Choroid plexus epithelial cell (primary cell): ENCODE data around the gene GPR78.

Source experiments
- DNase-seq: peaks from one replicate; pipeline ENCODE4 v3.0.0-alpha.2; 2010; ENCODE audit warnings: low read depth
- H3K4me3 ChIP-seq: 2 replicates; pipeline ENCODE4 v1.5.1; 2011; ENCODE audit warnings: low read depth, mild to moderate bottlenecking, control low read depth, low read length, moderate library complexity
- TF ChIP-seq, protein P1 (sequence below): conservative IDR thresholded peaks from 2 replicates; pipeline ENCODE4 v1.5.1; 2011; ENCODE audit warnings: low read depth, mild to moderate bottlenecking, control low read depth, inconsistent platforms, low read length, moderate library complexity

Gene GPR78

DNA sequence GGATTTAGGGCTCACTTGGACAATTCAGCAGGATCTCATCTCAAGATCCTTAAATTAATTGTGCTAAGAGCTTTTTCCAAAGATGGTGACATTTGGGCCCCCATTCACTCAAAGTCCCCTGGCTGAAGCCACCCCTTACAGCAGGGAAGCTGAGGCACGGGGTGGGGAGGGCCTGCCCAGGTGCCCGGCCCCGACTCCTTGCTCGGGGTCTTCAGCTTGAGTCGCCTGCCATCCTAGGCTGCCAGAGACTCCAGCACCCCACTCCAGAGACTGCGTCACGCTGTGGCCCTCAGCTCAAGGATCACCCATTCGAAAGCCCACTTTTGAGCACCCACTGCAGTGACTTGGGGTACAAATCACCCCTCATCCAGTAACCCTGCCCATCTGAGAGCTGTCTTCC is 39.2 kb upstream of the GPR78 start:
- DNase-seq: no peak
- no peak overlapping the region for H3K4me3 ChIP-seq
- TF ChIP-seq, protein P1, sequence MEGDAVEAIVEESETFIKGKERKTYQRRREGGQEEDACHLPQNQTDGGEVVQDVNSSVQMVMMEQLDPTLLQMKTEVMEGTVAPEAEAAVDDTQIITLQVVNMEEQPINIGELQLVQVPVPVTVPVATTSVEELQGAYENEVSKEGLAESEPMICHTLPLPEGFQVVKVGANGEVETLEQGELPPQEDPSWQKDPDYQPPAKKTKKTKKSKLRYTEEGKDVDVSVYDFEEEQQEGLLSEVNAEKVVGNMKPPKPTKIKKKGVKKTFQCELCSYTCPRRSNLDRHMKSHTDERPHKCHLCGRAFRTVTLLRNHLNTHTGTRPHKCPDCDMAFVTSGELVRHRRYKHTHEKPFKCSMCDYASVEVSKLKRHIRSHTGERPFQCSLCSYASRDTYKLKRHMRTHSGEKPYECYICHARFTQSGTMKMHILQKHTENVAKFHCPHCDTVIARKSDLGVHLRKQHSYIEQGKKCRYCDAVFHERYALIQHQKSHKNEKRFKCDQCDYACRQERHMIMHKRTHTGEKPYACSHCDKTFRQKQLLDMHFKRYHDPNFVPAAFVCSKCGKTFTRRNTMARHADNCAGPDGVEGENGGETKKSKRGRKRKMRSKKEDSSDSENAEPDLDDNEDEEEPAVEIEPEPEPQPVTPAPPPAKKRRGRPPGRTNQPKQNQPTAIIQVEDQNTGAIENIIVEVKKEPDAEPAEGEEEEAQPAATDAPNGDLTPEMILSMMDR: no peak

DNA sequence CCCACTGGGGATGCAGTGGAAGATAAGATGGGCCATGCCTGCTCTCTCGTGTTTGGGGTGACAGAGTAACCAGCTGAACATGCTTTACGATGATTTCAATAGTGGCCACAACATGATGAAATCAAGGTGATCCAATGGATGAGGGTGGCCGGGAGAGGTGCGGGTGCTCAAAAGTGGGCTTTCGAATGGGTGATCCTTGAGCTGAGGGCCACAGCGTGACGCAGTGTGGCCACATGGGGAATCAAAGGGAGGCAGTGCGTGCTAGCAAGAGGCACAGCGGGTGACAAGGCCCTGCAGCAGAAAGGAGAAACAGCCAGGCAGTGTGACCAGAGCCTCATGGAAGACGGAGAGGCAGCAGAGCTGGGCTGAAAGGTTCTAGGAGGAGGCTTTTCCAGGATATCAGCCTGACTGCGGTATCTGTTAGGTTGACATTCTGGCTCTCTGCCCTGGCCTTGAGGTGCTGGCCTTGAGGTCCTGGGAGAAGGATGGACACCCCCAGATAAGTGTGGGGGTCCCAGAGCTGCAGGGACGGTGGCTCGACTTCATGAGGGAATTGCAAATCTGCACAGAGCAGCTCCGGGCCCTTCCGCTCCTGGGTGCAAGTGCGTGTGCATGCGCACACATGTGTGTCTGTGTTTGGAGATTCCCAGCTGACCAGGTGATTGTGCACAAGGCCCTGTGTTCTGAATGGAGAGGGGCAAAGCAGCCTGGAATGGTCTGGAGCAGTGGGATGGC is 38.0 kb upstream of the GPR78 start:
- H3K4me3 ChIP-seq: no peak overlapping the region
- TF ChIP-seq, protein P1: no peak
- no peak for DNase-seq

DNA sequence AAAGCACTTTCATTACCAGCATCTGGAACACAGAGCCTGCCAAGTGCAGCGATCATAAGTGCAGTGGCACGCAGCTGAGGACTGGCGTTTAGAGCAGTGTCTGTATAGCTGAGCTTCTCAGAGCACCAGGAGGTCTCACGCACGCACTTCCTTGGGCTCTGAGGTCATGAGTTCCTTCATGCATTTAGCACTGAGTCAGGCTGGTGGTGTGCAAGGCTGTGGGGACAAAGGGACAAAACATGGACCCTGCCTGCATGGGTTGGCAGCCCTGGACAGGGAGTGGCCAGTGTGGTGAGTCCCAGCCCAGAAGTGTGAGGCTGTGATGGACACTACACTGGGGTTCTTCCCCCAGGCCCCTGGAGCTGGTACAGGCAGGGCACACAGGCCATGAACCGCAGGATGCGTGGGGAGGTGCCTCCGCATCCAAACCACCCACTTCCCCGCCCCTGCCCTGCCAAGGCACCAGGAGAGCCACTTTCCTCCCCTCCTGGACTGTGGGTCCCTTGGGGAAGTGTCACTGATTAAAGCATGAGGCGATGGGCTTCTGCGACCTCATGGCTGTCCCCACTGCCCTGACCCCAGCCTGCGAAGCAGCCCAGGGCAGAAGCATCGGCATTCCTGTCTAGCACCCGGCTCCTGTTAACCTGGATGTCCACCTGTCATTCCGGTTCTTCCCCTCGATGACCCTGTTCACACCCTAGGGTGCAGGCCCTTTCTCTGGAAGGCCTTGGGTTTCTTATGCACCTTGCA is 37.2 kb upstream of the GPR78 start:
- TF ChIP-seq, protein P1: no peak
- peak; percentile 23 for DNase-seq
- H3K4me3 ChIP-seq: no peak overlapping the region

DNA sequence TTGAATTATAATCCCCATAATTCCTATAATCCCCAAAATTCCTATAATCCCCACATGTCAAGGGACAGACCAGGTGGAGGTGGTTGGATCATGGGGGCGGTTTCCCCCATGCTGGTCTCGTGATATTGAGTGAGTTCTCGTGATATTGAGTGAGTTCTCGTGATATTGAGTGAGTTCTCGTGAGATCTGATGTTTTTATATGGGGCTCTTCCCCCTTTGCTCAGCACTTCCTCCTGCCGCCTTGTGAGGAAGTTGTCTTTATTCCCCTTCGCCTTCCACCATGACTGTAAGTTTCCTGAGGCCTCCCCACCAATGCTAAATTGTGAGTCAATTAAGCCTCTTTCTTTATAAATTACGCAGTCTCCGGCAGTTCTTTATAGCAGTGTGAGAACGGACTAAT is 36.6 kb upstream of the GPR78 start:
- DNase-seq: no peak
- TF ChIP-seq, protein P1: no peak
- no peak overlapping the region for H3K4me3 ChIP-seq

DNA sequence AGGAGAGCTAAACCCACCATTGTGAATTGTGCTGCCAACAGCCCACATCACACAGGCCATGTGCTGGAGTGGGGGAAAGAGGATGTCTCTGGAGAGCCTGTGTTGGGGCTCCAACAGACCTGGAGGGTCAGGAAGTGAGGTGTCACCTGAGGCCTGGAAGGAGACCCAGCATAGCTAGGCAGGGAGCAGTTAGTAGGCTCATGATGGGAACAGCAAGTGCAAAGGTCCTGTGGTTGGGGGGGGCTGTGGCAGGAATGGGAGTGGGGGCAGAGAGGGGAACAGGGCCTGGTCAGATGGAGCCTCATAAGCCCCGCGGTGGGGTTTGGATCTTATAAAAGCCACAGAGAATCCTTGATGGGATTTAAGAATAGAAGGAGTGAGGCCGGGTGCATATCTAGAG is 35.9 kb upstream of the GPR78 start:
- TF ChIP-seq, protein P1: no peak
- no peak for DNase-seq
- H3K4me3 ChIP-seq: no peak overlapping the region

DNA sequence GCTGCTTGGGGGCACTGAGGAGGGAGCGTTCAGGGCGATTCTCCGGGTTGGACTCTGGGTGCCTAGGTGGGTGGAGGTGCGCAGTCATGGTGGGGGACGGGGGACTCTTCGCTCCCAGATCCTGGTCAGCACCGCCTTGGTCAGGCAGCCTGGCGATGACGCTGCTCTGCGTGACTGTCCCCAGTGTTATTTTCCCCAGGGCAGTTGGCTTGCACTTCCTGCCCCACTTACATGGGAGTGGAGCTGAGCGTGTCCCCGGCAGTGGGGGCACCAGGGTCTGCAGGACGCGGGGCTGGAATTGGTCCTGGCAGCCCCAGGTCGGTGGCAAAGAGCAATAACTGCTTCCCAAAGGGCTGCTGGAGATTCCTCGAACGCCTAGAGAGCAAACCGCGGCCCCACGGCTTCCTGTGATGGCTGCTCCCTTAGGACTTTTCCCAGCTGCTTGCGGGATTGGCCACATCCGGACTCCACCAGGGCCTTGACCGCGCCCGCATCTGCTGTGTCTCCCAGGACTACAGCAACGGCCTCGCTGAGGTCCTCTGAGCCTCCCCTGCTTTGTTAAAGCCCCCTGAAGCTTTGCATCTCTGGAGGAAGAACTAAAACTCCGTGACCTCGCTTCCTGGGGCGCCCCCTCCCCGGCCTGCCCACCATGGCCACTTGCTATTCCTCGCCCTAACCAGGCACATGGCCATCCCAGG is 35.3 kb upstream of the GPR78 start:
- DNase-seq: peak; percentile 58
- TF ChIP-seq, protein P1: no peak
- H3K4me3 ChIP-seq: no peak overlapping the region

DNA sequence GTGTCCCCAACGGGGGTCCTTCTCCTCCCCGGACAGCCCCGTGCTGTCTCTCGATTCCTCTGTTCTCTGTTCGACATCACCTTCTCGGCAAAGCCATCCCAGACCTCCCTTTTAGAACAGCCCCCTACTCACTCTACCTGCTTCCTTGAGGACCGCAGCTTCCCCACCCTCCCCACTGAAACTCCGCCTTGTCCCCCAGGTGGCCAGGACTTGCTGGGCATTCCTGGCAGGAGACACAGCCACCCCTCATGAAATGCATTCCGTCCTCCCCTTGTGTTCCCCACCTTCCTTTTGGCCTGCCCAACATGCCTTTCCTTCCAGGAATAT is 34.8 kb upstream of the GPR78 start:
- H3K4me3 ChIP-seq: no peak overlapping the region
- TF ChIP-seq, protein P1: no peak
- DNase-seq: no peak
